Stimulated activated CD4-positive, alpha-beta T cell treated with anti-CD3 and anti-CD28 coated beads, Interleukin-4, amount 100 ng/mL, for 48 hours (primary cell): ENCODE data around the gene KTN1.

Source experiments
- DNase-seq, 2 donors: peaks; one replicate each; pipeline ENCODE4 v3.0.0-alpha.2; 2020; ENCODE audit warnings: low read depth in 2 of 2

The KTN1 gene

GRCh38 chr14:55579724-55580469 lies at the start of gene KTN1:
KTN1 (plus strand) TSS chr14:55580207; CDS start chr14:55612049, 31,842 bp downstream.
- peak; percentile 69 to 84 for DNase-seq

GRCh38 chr14:55530464-55530863 lies 49.5 kb upstream of the KTN1 start:
- no peak for DNase-seq

DNA sequence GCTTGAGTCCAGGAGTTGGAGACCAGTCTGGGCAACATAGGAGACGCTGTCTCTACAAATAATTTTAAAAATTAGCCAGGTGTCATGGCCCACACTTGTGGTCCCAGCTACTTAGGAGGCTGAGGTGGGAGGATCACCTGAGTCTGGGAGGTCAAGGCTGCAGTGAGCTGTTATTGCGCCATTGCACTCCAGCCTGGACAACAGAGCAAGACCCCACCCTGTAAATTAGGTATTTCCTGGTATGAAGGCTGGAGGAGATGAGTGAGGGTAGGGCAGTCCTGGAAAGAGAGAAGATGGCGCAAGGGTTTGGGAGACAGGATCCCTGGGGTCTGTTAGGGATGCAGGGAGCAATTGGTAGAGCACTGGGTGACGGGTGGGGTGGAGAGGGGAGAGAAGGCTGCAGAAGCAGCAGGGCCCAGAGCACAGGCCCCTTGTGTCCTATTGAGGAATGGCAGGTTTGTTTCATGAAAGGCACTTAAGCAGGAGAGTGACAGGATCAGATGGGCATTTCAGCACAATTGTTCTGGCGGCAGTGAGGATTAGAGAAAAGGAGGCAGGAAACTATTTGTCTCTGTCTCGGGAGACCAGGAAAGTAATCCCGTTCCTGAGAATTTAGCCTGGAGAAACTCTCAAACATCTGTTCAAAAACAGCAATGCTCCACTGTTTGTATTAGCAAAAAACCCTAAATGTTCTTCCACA lies 47.2 kb upstream of the KTN1 start:
- no peak for DNase-seq

DNA sequence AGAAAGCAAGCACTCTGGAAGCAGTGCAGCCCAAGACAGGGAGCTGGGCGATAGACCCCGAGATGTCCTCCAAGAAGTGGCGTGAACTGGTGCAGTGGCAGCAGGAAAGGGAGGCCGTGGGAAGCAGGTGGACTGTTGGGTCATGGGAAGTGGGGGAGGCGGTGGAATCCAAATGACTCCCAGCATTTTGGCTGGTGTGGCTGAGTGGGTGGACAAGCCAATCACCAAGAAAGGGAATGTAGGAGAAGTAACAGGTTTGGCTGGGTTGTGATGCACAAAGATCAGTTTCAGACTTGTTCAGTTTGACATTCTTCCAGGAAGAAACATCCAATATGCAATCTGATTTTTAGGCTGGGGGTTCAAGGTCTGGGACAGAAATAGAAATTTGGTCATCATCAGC lies 46.0 kb upstream of the KTN1 start:
- DNase-seq = no peak

DNA sequence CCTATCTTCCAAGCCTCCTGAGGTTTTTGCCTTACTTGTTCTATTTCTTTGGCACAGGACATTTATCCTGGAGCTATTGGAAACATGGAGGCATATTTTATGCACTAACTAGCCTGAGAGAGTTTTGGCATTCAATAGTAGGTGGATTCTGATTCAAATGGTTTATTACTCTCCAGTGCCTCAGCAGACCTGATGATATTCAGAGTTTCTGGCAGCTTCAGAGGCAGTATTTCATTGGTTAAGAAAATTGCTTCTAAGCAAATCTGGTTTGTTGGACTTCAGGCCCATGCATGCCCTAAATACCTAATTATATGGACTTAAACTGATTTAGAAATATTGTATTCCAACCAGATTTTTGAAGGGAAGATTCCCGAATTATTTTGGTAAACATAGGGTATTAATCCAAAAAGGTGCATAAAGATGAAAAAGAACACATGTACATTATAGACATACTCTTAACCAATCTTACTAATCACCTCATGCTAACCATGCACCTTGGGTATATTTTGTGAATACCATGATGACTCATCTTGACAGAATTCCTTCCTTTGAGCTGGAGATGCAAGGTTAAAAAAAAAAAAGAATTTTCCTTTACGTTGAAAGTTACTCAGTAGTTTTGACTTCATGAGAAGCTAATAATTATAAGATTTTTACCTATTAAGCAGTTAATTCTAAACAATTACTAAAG lies 44.3 kb upstream of the KTN1 start:
- no peak for DNase-seq

GRCh38 chr14:55536204-55536708 lies 43.8 kb upstream of the KTN1 start:
- no peak for DNase-seq

DNA sequence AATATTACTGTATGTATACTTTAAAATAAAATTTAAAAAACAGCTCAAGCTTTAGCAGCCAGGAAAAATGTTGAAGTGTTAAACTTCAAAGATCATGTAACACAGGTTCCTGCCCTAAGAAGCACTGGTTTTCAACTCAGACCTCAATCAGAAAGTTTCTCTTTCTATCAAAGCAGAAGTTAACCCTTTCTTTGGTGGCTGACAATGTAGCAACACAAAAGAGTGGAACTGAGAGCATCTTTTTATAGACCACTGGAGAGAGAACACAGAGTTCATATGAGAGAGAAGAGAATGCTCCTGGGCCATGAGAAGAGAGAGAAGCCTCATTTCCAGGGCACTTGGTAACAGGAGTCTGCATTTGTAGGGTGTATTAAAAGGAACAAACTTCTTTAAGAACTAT lies 42.2 kb upstream of the KTN1 start:
- DNase-seq = no peak

- DNase-seq = no peak
Observed at GRCh38 chr14:55539975-55540374, 40.0 kb upstream of the KTN1 start.

GRCh38 chr14:55540847-55541773 lies 38.9 kb upstream of the KTN1 start:
- no peak for DNase-seq

GRCh38 chr14:55545779-55546178 lies 34.2 kb upstream of the KTN1 start:
- no peak for DNase-seq

- DNase-seq = no peak
Observed at GRCh38 chr14:55546212-55546874, 33.7 kb upstream of the KTN1 start.

GRCh38 chr14:55547650-55548315 lies 32.2 kb upstream of the KTN1 start:
- DNase-seq = no peak

DNA sequence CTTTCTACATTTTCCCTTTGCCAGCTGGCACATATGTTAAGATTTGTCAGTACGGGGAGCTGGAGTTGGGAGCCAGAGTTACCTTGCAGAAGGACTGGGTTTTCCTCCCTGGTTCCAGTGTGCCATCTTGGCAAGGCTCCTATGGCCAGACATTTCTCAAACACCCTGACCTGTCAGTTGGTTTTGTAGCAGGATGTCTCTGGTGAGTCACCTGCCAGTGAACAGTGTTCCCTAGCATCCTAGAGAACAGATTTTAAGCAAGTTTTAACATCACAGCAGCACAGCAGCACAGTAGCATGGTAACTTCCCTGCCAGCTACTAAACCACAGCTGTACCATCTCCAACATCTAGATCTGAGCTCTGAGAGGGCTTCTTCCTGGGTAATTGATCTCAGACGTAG lies 26.2 kb upstream of the KTN1 start:
- DNase-seq = no peak

- DNase-seq = no peak
Observed at GRCh38 chr14:55556929-55557623, 22.9 kb upstream of the KTN1 start.

DNA sequence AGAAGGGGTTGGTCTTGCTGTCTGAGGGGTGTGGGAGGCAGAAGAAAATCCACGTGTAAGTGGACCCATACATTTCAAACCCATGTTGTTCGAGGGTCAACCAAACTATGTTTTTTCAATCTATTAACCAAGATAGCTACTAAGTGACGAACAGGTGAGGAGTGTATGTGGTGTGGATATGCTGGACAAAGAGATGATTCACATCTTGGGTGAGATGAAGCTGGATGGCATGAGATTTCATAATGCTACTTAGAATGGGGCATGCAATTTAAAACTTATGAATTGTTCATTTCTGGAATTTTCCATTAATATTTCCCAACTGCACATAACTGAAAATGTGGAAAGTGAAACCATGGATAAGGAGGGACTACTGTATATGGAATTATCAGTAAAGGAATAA lies 17.9 kb upstream of the KTN1 start:
- no peak for DNase-seq

DNA sequence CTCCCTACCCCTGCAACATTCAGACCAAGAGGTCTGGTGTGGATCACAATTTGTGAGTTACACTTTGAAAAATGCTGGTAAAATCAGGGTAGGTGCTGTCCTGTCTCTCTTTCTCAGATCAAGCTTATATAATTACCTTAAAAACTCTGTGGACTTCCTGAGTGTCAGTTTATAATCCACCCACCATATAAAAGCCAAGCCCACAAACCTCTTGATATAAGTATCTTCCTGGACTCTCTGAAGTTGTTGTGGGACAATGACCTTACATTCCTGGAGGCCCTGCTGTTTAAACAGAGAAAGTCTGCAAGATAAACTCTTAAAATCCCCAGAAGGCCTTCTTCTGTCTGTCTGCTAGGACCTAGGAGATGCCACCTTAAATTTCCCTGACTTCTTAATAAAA lies 11.4 kb upstream of the KTN1 start:
- DNase-seq = no peak

- DNase-seq = no peak
Observed at GRCh38 chr14:55571125-55571889, 8.7 kb upstream of the KTN1 start.

- no peak for DNase-seq
Observed at GRCh38 chr14:55572578-55572977, 7.4 kb upstream of the KTN1 start.

DNA sequence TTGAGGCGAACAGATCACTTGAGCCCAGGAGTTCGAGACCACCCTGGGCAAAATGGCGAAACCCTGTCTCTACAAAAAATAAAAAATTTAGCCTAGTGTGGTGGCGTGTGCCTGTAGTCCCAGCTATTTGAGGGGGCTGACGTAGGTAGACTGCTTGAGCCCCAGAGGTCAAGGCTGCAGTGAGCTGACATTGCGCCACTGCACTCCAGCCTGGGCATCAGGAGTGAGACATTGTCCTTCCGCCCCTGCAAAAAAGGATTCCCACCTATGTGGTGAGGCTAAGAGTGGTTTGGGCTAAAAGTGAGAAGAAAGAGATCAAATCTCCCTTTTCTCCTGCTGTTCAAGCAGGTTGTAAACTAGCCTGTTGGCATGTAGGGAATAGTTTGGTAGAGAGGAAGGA lies 5.0 kb upstream of the KTN1 start:
- no peak for DNase-seq
